Lung (tissue), 12 donors: ENCODE data around the gene FRMD3. TPM values are rescaled to one million over a fixed set of nuclear protein-coding genes. Genes with fewer than 3 reads are reported as not detected.
A peak's percentile ranks its signal among the peaks of the same experiment; 100 is the strongest.

ENCODE experiments used
- ATAC-seq: fragments of 200-7000 bp; cut with Tn5 transposase; one replicate; pipeline ENCODE4 v1.9.1; 2020; ENCODE audit warnings: moderate number of reproducible peaks; ENCODE audit not compliant: insufficient read depth, low FRiP score
- DNase-seq, 3 donors: peaks; one replicate each; pipeline ENCODE4 v3.0.0-alpha.2; 2013 to 2017
- H3K27ac ChIP-seq, 2 donors: one replicate each; pipeline ENCODE4 v1.5.1; 2013; ENCODE audit warnings: mild to moderate bottlenecking in 2 of 2, moderate library complexity in 2 of 2, control low read depth in 1 of 2, inconsistent platforms in 1 of 2, low read depth in 1 of 2, low read length in 1 of 2
- H3K27me3 ChIP-seq, 3 donors: one replicate each; pipeline ENCODE4 v1.5.1; 2013; ENCODE audit warnings: low read length in 2 of 3; ENCODE audit not compliant: control insufficient read depth in 3 of 3, insufficient read depth in 3 of 3
- H3K36me3 ChIP-seq, 4 donors: one replicate each; pipeline ENCODE4 v1.5.1; 2013; ENCODE audit warnings: low read length in 4 of 4, mild to moderate bottlenecking in 1 of 4, moderate library complexity in 1 of 4; ENCODE audit not compliant: control insufficient read depth in 4 of 4, insufficient read depth in 4 of 4
- H3K4me1 ChIP-seq, 5 donors: one replicate each; pipeline ENCODE4 v1.5.1; 2013; ENCODE audit warnings: low read length in 5 of 5, mild to moderate bottlenecking in 2 of 5, moderate library complexity in 1 of 5; ENCODE audit not compliant: control insufficient read depth in 5 of 5, insufficient read depth in 5 of 5
- H3K4me3 ChIP-seq: one replicate; pipeline ENCODE4 v1.5.1; 2013; ENCODE audit warnings: mild to moderate bottlenecking, control low read depth, moderate library complexity
- H3K9ac ChIP-seq, 2 donors: one replicate each; pipeline ENCODE4 v1.5.1; 2013; ENCODE audit warnings: low read length in 2 of 2, control low read depth in 1 of 2; ENCODE audit not compliant: insufficient read depth in 1 of 2
- H3K9me3 ChIP-seq, 4 donors: one replicate each; pipeline ENCODE4 v1.5.1; 2013; ENCODE audit warnings: low read length in 3 of 4, mild to moderate bottlenecking in 1 of 4, moderate library complexity in 1 of 4; ENCODE audit not compliant: control insufficient read depth in 4 of 4, insufficient read depth in 3 of 4
- CTCF ChIP-seq: IDR thresholded peaks from 2 replicates; pipeline ENCODE4 v1.5.1; 2012; ENCODE audit warnings: mild to moderate bottlenecking; ENCODE audit errors: control extremely low read depth, extremely low read depth
- WGBS, 2 donors: extraction: QIAGEN DNeasy Blood & Tissue Kit; methylation state at CpG; one replicate each; pipeline ENCODE4 v1.1.7; 2013; 5-methylcytosine and 5-hydroxymethylcytosine counted together
- polyA plus RNA-seq, 2 donors: library from polyadenylated mRNA; stranded (reverse); fragments of 200-250 nt; gene quantifications; one replicate each; pipeline ENCODE4 v1.2.1, GENCODE V29; 2013
- total RNA-seq, 2 donors: library from RNA; depleted of rRNA in 1 of 2; stranded (reverse); fragments of >200 nt in 1 of 2; gene quantifications; one replicate each; pipeline ENCODE4 v1.2.1, GENCODE V29; 2014 to 2021
- donor health status: control.
- donor health status: control.
- donor health status: Bipolar disorder and iron deficiency.
- donor health status: healthy.
- donor health status: DM: yes; HTN: yes; CAD: no.

The FRMD3 gene
- total and polyA plus RNA-seq, 4 donors, result 0.75 to 3.2 (median 1.6) TPM

GRCh38 chr9:83406921-83407320 lies 131.3 kb downstream of the FRMD3 start:
- ATAC-seq (no peak), DNase-seq (no peak)
- Histone ChIP-seq H3K4me3 (no peak overlapping the region), H3K36me3 (no peaks in the 10 kb centered on the region), H3K27ac (no peak overlapping the region), H3K9me3 (peaks cover 0 to 4% (median 2%) of the 10 kb centered on the region in 4 donors), H3K9ac (no peak overlapping the region), H3K4me1 (peaks cover 0 to 10% (median 0%) of the 10 kb centered on the region in 5 donors), H3K27me3 (no peaks in the 10 kb centered on the region)
- 34 to 76% methylated on average over 3 of the region's 3 CpGs for WGBS, 2 donors
- TF ChIP-seq CTCF, result no peak

GRCh38 chr9:83405759-83406158 lies 132.4 kb downstream of the FRMD3 start:
- Histone ChIP-seq H3K9ac (no peak overlapping the region), H3K4me1 (peaks cover 0 to 10% (median 0%) of the 10 kb centered on the region in 5 donors), H3K36me3 (no peaks in the 10 kb centered on the region), H3K9me3 (peaks cover 0 to 4% (median under 1%) of the 10 kb centered on the region in 4 donors), H3K4me3 (no peak overlapping the region), H3K27ac (no peak overlapping the region), H3K27me3 (no peaks in the 10 kb centered on the region)
- ATAC-seq, result no peak
- peak; percentile 34 to 66 (median 61) for DNase-seq
- TF ChIP-seq CTCF, result no peak
- WGBS, 2 donors, result 68 to 88% methylated on average over 4 of the region's 4 CpGs

- TF ChIP-seq CTCF, result no peak
- Histone ChIP-seq H3K4me3 (no peak overlapping the region), H3K27me3 (no peaks in the 10 kb centered on the region), H3K36me3 (no peaks in the 10 kb centered on the region), H3K27ac (peak overlapping the region in 1 of 2 donors; percentile 16), H3K9me3 (peaks cover 0 to 4% (median under 1%) of the 10 kb centered on the region in 4 donors), H3K4me1 (peaks cover 0 to 10% (median 0%) of the 10 kb centered on the region in 5 donors), H3K9ac (no peak overlapping the region)
- ATAC-seq (no peak), DNase-seq (peak in 1 of 3 donors; percentile 26)
- 65 to 72% methylated on average over 10 of the region's 10 CpGs for WGBS, 2 donors
Observed at GRCh38 chr9:83403527-83404238, 134.5 kb downstream of the FRMD3 start.
